Type B pancreatic cell (in vitro differentiated cells): Measurements from ENCODE around the gene SMIM24. TPM values are rescaled to one million over a fixed set of nuclear protein-coding genes. Genes with fewer than 3 reads are reported as not detected.

Experiments used
- DNase-seq: peaks from one replicate; pipeline ENCODE4 v3.0.0; 2021; ENCODE audit warnings: mixed read lengths; ENCODE audit not compliant: unreplicated experiment; ENCODE audit errors: extremely low spot score
- H3K27ac Mint-ChIP-seq: 2 replicates; pipeline ENCODE4 v1.8.0; 2021; ENCODE audit warnings: mild to moderate bottlenecking, mixed read lengths
- H3K27me3 Mint-ChIP-seq: 2 replicates; pipeline ENCODE4 v1.8.0; 2021; ENCODE audit warnings: mixed read lengths
- H3K36me3 Mint-ChIP-seq: 2 replicates; pipeline ENCODE4 v1.8.0; 2021; ENCODE audit warnings: mixed read lengths
- H3K4me1 Mint-ChIP-seq: one replicate; pipeline ENCODE4 v1.8.0; 2021; ENCODE audit warnings: mixed read lengths; ENCODE audit not compliant: unreplicated experiment
- H3K4me3 Mint-ChIP-seq: 2 replicates; pipeline ENCODE4 v1.8.0; 2021; ENCODE audit warnings: mild to moderate bottlenecking, mixed read lengths
- H3K9me3 Mint-ChIP-seq: 2 replicates; pipeline ENCODE4 v1.8.0; 2021; ENCODE audit warnings: mixed read lengths
- CTCF ChIP-seq: fragments of 200-600 bp; sonication (generic); conservative IDR thresholded peaks from 2 replicates; pipeline ENCODE4 v1.5.0; 2021; ENCODE audit warnings: antibody characterized with exemption, mild to moderate bottlenecking
- total RNA-seq: library from RNA; stranded (reverse); gene quantifications from 2 replicates; pipeline ENCODE4 v1.2.1, GENCODE V29; 2021; ENCODE audit warnings: low replicate concordance

The SMIM24 gene
- total RNA-seq, 1 donor from 2014 or later: 7.0 TPM

- Mint-ChIP-seq H3K9me3 (no peaks in the 10 kb centered on the region), H3K27me3 (no peaks in the 10 kb centered on the region), H3K4me3 (no peak overlapping the region), H3K27ac (no peak overlapping the region), H3K36me3 (no peaks in the 10 kb centered on the region), H3K4me1 (no peaks in the 10 kb centered on the region)
- no peak for TF ChIP-seq CTCF
- DNase-seq: no peak
Observed at GRCh38 chr19:3426433-3426832, 53.9 kb downstream of the SMIM24 start.

Other genes starting within 250 kb of the SMIM24 start
- 12.5 and 17.8 TPM in 2 replicates for gene NFIC, start 113.9 kb downstream of the SMIM24 start, total RNA-seq
- not detected in 2 replicates for gene SMIM44, start 2.9 kb upstream of the SMIM24 start, total RNA-seq
- gene DOHH, start 20.1 kb upstream of the SMIM24 start, total RNA-seq: 10.5 and 10.8 TPM in 2 replicates
- gene FZR1, start 25.8 kb upstream of the SMIM24 start, total RNA-seq: 59.4 and 63.2 TPM in 2 replicates
- gene TEKTIP1, start 58.6 kb upstream of the SMIM24 start, total RNA-seq: 1.3 and 3.4 TPM in 2 replicates
- 74.1 and 80.9 TPM in 2 replicates for gene MFSD12, start 77.1 kb upstream of the SMIM24 start, total RNA-seq
- gene HMG20B, start 92.4 kb upstream of the SMIM24 start, total RNA-seq: 60.1 and 78.3 TPM in 2 replicates
- 0.07 TPM in 1 of 2 replicates, not detected in the other for gene GIPC3, start 105.0 kb upstream of the SMIM24 start, total RNA-seq
- gene TBXA2R, start 126.3 kb upstream of the SMIM24 start, total RNA-seq: not detected in 2 replicates
- 31.6 and 32.4 TPM in 2 replicates for gene CACTIN, start 146.3 kb upstream of the SMIM24 start, total RNA-seq
- 35.9 and 44.5 TPM in 2 replicates for gene PIP5K1C, start 219.9 kb upstream of the SMIM24 start, total RNA-seq
- gene TJP3, start 227.9 kb upstream of the SMIM24 start, total RNA-seq: 20.0 and 53.8 TPM in 2 replicates